HFFc6 (cell line): ENCODE results near the gene DISP2. TPM values are rescaled to one million over a fixed set of nuclear protein-coding genes. Genes with fewer than 3 reads are reported as not detected.

Experiments
- DNase-seq: peaks from one replicate; pipeline ENCODE4 v3.0.0-alpha.2; 2018
- H3K27ac Mint-ChIP-seq: 2 replicates; pipeline ENCODE4 v1.8.0; 2020; ENCODE audit warnings: mild to moderate bottlenecking, mixed read lengths
- H3K27me3 Mint-ChIP-seq: 2 replicates; pipeline ENCODE4 v1.8.0; 2021; ENCODE audit warnings: mild to moderate bottlenecking, moderate library complexity, mixed read lengths; ENCODE audit not compliant: insufficient read depth
- H3K36me3 Mint-ChIP-seq: 2 replicates; pipeline ENCODE4 v1.8.0; 2021; ENCODE audit warnings: low read depth, mixed read lengths
- H3K4me1 Mint-ChIP-seq: 2 replicates; pipeline ENCODE4 v1.8.0; 2020; ENCODE audit warnings: low read depth, mixed read lengths
- H3K4me3 Mint-ChIP-seq: 2 replicates; pipeline ENCODE4 v1.8.0; 2020; ENCODE audit warnings: mild to moderate bottlenecking, moderate library complexity, mixed read lengths
- H3K9me3 Mint-ChIP-seq: 2 replicates; pipeline ENCODE4 v1.8.0; 2020; ENCODE audit warnings: mild to moderate bottlenecking, mixed read lengths
- CTCF ChIP-seq: fragments of 200-600 bp; sonication (generic); IDR thresholded peaks from 2 replicates; pipeline ENCODE4 v1.5.0; 2021; ENCODE audit warnings: antibody characterized with exemption, mild to moderate bottlenecking
- total RNA-seq, 6 experiments: library from RNA; stranded (reverse); fragmentation: NEBNext Ultra II Directional; extraction: Animal tissue kit (Norgen Biotek cat#: 25700); gene quantifications; 2 replicates in 1 of 6; 3 replicates in 5 of 6; pipeline ENCODE4 v1.2.3, GENCODE V29; 2021

The DISP2 gene
- total RNA-seq, 6 experiments from 2014 or later, result 0.03 to 0.26 (median 0.21) TPM

GRCh38 chr15:40340740-40341400 is 17.1 kb upstream of the DISP2 start, which contains the start of gene CCDC9B:
TSS of gene CCDC9B (minus strand) at chr15:40340939. CDS start at chr15:40340819, 120 bp downstream.
- peak; percentile 76 for DNase-seq
- peak within 1 kb of the TSS; percentile 97 for H3K27ac Mint-ChIP-seq
- peak within 1 kb of the TSS; percentile 87 for H3K4me3 Mint-ChIP-seq
- peaks cover 12% of the 10 kb centered on the region; the same call in 1 of the 2 replicates for H3K36me3 Mint-ChIP-seq
- peaks cover 2% of the 10 kb centered on the region for H3K27me3 Mint-ChIP-seq
- TF ChIP-seq CTCF, result no peak
- H3K4me1 Mint-ChIP-seq, result peaks cover 68% of the 10 kb centered on the region
- no peaks in the 10 kb centered on the region for H3K9me3 Mint-ChIP-seq

- Mint-ChIP-seq H3K36me3 (peaks cover 12% of the 10 kb centered on the region; the same call in 1 of the 2 replicates), H3K27ac (peak overlapping the region; percentile 80), H3K4me1 (peaks cover 67% of the 10 kb centered on the region), H3K4me3 (no peak overlapping the region), H3K9me3 (no peaks in the 10 kb centered on the region), H3K27me3 (peaks cover 4% of the 10 kb centered on the region)
- DNase-seq, result peak; percentile 29
- TF ChIP-seq CTCF, result no peak
These were observed 15.4 kb upstream of the DISP2 start for GRCh38 chr15:40342416-40343320.

- H3K4me3 Mint-ChIP-seq, result peak overlapping the region; percentile 8; the same call in 1 of the 2 replicates
- peak; percentile 89 for DNase-seq
- H3K27ac Mint-ChIP-seq, result peak overlapping the region; percentile 80
- no peak for TF ChIP-seq CTCF
- 0 out of 2 replicates have a peak, but pooled peaks cover 4% of the 10 kb centered on the region for H3K36me3 Mint-ChIP-seq
- H3K9me3 Mint-ChIP-seq, result no peaks in the 10 kb centered on the region
- H3K27me3 Mint-ChIP-seq, result peaks cover 4% of the 10 kb centered on the region
- H3K4me1 Mint-ChIP-seq, result peaks cover 59% of the 10 kb centered on the region
These were observed 14.5 kb upstream of the DISP2 start for GRCh38 chr15:40343512-40343911.

DNA sequence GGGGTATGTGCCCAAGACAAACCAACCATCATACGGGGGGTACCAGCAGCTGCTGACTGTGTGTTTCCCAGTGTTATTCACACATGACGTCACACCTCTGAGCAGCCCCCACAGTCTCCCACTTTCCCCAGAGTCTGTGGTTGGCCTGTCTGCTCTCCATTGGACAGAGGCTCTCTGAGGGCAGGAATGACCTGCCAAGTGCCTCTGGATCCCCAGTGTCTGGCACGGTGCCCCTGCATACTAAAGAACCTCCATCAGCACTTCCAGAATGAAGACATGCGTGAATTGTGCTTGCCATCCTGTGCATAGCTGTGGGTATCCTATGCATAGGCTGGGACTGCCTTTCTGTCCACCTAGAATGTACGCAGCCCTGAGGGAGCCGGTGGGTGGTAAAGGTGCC is 13.8 kb upstream of the DISP2 start:
- no peak overlapping the region for H3K4me3 Mint-ChIP-seq
- H3K9me3 Mint-ChIP-seq, result no peaks in the 10 kb centered on the region
- no peak for TF ChIP-seq CTCF
- peaks cover 2% of the 10 kb centered on the region for H3K27me3 Mint-ChIP-seq
- H3K4me1 Mint-ChIP-seq, result peaks cover 52% of the 10 kb centered on the region
- DNase-seq, result no peak
- H3K27ac Mint-ChIP-seq, result peak overlapping the region; percentile 80
- H3K36me3 Mint-ChIP-seq, result no peaks in the 10 kb centered on the region

GRCh38 chr15:40344631-40345120 is 13.3 kb upstream of the DISP2 start:
- H3K9me3 Mint-ChIP-seq, result no peaks in the 10 kb centered on the region
- DNase-seq, result peak; percentile 71
- H3K36me3 Mint-ChIP-seq, result no peaks in the 10 kb centered on the region
- peak overlapping the region; percentile 80 for H3K27ac Mint-ChIP-seq
- TF ChIP-seq CTCF, result peak; percentile 87
- no peak overlapping the region for H3K4me3 Mint-ChIP-seq
- H3K27me3 Mint-ChIP-seq, result peaks cover 2% of the 10 kb centered on the region
- peaks cover 47% of the 10 kb centered on the region for H3K4me1 Mint-ChIP-seq
